Muscle layer of colon (tissue), 2 donors: Measurements from ENCODE around the gene MARS1.
"Not testable (repeated sequence)": the region's sequence is repeated elsewhere in the genome, so short reads cannot be mapped to it uniquely, and the experiment has no call there.

Experiments used
- H3K27ac ChIP-seq: one replicate; pipeline ENCODE4 v1.7.0; 2013; ENCODE audit warnings: low read depth, mild to moderate bottlenecking, low read length, moderate library complexity
- H3K27me3 ChIP-seq, 2 donors: one replicate each; pipeline ENCODE4 v1.7.0; 2013; ENCODE audit warnings: low read length in 2 of 2, mild to moderate bottlenecking in 2 of 2; ENCODE audit not compliant: insufficient read depth in 2 of 2, control insufficient read depth in 1 of 2
- H3K36me3 ChIP-seq: one replicate; pipeline ENCODE4 v1.7.0; 2013; ENCODE audit warnings: mild to moderate bottlenecking, low read length; ENCODE audit not compliant: insufficient read depth
- H3K4me1 ChIP-seq: one replicate; pipeline ENCODE4 v1.7.0; 2013; ENCODE audit warnings: mild to moderate bottlenecking, low read length; ENCODE audit not compliant: insufficient read depth
- H3K4me3 ChIP-seq, 2 donors: one replicate each; pipeline ENCODE4 v1.7.0; 2013; ENCODE audit warnings: low read length in 2 of 2, low read depth in 1 of 2, mild to moderate bottlenecking in 1 of 2, moderate library complexity in 1 of 2
- H3K9ac ChIP-seq: one replicate; pipeline ENCODE4 v1.7.0; 2013; ENCODE audit warnings: low read length
- H3K9me3 ChIP-seq: one replicate; pipeline ENCODE4 v1.7.0; 2013; ENCODE audit warnings: mild to moderate bottlenecking, low read length
- donor health status: abdominal sarcoma.
- donor health status: Adenocarcinoma of cecum.

The MARS1 gene

DNA sequence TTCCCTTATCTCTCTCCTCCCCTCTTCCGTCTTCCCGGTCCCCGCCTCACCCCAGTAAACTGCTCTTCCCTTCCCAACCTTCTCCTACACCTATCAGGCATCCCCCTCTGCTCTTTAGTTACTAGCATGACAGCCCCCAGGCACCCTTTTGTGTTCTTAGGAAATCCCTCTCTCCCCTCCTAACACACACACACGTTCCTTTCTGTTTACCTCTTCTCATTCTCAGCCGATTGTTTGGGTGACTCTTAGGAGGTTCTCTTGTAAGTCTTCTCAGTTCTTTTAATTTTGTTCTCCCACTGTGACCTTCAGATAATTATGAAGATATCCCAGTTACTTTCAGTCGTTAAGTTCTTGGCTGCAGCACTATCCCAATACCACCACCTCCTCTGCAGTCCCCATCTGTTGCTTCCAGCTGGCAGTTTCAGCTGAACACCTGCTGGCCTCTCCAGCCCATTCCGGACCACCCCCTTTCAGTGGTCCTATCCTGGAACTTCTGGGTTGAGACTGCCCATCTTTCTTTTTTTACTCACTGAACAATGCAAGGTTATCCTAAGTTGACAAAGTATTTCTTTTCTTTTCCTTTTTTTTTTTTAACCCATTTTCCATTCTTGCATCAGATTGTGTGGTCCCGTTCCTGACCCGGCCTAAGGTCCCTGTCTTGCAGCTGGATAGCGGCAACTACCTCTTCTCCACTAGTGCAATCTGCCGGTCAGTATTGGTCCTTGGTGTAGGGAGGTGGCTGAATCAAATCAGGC lies 711 bp downstream of the MARS1 start:
- Histone ChIP-seq H3K27me3 (no peaks in the 10 kb centered on the region), H3K4me1 (peaks cover 13% of the 10 kb centered on the region), H3K9me3 (no peaks in the 10 kb centered on the region), H3K9ac (peak overlapping the region; percentile 95), H3K36me3 (peaks cover 39% of the 10 kb centered on the region), H3K27ac (peak overlapping the region; percentile 48), H3K4me3 (peak overlapping the region; percentile 55 to 98)

DNA sequence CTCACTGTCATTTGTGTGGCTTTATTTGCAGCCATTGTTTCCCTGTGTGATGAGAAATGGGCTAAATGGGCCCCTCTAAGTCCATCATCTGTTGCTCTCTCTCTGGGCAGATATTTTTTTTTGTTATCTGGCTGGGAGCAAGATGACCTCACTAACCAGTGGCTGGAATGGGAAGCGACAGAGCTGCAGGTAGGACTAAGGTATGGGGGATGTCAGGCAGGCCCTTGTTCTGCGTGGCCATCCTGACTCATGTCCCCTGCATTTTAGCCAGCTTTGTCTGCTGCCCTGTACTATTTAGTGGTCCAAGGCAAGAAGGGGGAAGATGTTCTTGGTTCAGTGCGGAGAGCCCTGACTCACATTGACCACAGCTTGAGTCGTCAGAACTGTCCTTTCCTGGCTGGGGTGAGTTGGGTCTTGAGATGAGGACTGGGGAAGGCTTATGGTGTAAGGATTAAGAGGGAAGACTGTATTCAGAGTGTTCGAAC lies 1.3 kb downstream of the MARS1 start:
- H3K9me3 ChIP-seq = no peaks in the 10 kb centered on the region
- peak overlapping the region; percentile 95 for H3K9ac ChIP-seq
- peak overlapping the region; percentile 55 to 98 for H3K4me3 ChIP-seq
- peaks cover 13% of the 10 kb centered on the region for H3K4me1 ChIP-seq
- no peaks in the 10 kb centered on the region for H3K27me3 ChIP-seq
- peaks cover 39% of the 10 kb centered on the region for H3K36me3 ChIP-seq
- H3K27ac ChIP-seq = no peak overlapping the region

DNA sequence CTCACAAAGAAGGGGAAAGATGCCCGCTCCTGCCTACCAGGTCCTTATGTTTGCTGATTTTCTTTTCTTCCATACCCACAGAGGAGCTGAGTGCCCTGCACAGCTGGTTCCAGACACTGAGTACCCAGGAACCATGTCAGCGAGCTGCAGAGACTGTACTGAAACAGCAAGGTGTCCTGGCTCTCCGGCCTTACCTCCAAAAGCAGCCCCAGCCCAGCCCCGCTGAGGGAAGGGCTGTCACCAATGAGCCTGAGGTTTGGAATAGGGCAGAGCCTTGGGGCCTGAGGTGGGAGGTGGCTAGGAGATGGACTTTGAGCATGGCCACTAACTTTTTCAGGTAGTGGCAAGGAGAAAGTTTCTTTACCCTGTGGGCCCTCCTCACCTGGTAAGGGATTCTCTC lies 2.3 kb downstream of the MARS1 start:
- Histone ChIP-seq H3K4me3 (no peak overlapping the region), H3K27ac (no peak overlapping the region), H3K27me3 (no peaks in the 10 kb centered on the region), H3K36me3 (peaks cover 39% of the 10 kb centered on the region), H3K9me3 (no peaks in the 10 kb centered on the region), H3K4me1 (peaks cover 13% of the 10 kb centered on the region), H3K9ac (no peak overlapping the region)

DNA sequence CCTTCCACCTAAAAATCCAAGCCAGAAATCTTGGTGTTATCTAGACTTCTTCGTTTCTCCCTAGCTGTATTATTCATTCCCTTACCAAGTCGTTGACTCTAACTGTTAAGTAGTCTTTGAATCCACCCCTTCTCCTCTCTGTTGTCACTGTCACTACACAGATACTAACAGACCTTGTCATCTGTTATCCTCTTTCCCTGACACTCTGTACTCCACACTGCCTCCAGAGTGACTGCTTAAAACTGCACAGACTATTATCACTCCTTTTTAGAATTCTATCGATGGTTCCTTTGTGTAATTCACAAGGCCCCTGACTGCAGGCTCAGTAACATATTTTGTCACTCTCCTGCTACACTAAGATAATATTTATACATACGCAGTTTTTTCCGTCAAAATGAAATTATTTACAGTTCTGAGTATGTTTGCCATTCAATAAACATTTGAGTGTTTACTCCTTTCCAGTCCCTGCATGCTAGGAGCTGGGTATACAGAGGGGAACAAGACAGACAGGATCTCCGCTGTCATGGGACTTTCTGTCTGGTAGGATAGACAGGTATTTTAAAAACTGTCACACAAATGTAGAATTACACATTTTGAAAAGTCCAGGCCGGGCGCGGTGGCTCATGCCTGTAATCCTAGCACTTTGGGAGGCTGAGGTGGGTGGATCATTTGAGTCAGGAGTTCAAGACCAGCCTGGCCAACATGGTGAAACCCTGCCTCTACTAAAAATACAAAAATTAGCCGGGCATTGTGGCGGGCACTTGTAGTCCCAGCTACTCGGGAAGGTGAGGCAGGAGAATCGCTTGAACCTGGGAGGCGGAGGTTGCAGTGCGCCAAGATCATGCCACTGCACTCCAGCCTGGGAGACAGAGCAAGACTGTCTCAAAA lies 3.8 kb downstream of the MARS1 start:
- H3K9ac ChIP-seq = no peak overlapping the region
- peaks cover 39% of the 10 kb centered on the region for H3K36me3 ChIP-seq
- no peak overlapping the region for H3K27ac ChIP-seq
- no peak overlapping the region for H3K4me3 ChIP-seq
- H3K4me1 ChIP-seq = peaks cover 13% of the 10 kb centered on the region
- no peaks in the 10 kb centered on the region for H3K27me3 ChIP-seq
- H3K9me3 ChIP-seq = no peaks in the 10 kb centered on the region

DNA sequence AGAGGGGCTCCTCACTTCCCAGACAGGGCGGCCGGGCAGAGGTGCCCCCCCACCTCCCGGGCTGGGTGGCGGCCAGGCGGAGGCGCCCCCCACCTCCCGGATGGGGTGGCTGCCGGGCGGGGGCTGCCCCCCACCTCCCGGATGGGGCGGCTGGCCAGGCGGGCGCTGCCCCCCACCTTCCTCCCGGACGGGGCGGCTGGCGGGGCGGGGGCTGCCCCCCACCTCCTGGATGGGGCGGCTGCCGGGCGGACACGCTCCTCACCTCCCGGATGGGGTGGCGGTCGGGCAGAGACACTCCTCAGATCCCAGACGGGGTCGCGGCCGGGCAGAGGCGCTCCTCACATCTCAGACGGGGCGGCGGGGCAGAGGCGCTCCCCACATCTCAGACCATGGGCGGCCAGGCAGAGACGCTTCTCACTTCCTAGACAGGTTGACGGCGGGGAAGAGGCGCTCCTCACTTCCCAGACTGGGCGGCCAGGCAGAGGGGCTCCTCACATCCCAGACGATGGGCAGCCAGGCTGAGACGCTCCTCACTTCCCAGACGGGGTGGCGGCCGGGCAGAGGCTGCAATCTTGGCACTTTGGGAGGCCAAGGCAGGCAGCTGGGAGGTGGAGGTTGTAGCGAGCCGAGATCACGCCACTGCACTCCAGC lies 7.3 kb downstream of the MARS1 start:
- not testable (repeated sequence) for H3K9me3 ChIP-seq, H3K27me3 ChIP-seq, H3K27ac ChIP-seq, H3K4me3 ChIP-seq, H3K4me1 ChIP-seq, H3K9ac ChIP-seq
- H3K36me3 ChIP-seq = peaks cover 44% of the 10 kb centered on the region

DNA sequence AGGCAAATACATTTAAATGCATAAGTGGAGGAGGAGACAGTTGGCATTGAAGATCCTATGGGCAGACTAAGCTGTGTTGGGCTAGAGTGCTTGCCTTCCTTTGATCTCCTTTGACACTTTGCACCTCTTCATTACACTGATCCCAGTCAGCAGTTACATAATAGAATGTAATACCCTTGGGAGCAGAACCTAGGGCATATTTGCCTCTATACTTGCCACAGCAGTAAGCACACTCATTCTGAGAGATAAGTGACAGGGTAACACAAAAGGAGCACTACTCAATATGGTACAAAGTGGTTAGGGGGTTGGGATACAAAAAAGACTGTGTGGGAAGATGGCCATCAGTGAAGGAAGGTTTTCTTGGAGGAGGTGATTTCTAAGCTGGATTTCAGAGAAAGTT lies 9.0 kb downstream of the MARS1 start:
- no peak overlapping the region for H3K4me3 ChIP-seq
- no peaks in the 10 kb centered on the region for H3K4me1 ChIP-seq
- no peaks in the 10 kb centered on the region for H3K27me3 ChIP-seq
- no peaks in the 10 kb centered on the region for H3K9me3 ChIP-seq
- no peak overlapping the region for H3K9ac ChIP-seq
- peaks cover 43% of the 10 kb centered on the region for H3K36me3 ChIP-seq
- H3K27ac ChIP-seq = no peak overlapping the region

DNA sequence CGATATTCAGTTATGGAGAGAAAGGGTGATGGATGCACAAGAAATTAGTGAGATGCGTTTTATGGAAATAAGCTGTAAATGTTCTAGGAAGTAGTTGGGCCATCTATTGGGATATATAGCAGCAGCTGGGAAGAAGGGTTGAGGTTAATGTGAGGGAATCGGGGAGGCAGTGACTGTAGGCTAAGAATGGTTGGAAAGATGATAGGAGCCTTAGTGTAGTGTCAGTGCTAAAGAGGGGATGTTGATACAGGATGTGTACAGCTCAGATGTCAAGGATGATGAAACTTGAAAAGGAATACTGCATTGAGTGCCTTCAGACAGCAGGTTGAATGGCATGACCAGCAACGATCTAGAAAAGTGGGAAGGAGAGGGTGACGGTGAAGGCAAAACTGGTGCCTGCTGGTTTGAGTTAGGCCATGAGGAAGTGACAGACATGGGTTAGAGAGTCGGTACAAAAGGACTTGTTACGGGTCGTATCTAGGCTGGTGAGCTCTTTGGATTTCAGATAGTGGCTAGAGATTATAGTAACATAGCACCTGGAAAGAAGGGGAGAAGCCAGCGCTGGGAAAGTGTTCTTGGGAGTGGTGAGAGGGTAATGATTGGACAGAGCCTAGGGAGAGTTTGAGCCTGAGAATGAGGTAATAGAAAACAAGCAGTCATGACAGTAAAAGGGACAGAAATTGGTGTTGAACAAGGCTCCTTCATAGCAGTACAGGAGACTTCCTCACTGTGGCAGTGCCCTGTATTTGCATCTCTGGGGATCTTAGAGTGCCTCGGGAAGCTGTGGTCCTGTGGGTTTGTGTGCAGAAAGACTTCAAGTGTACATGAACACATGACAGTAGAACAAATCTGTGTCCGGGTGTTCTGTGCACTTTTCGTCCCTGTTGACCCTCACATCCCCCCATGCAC lies 9.6 kb downstream of the MARS1 start:
- Histone ChIP-seq H3K4me3 (no peak overlapping the region), H3K27me3 (no peaks in the 10 kb centered on the region), H3K9me3 (no peaks in the 10 kb centered on the region), H3K9ac (no peak overlapping the region), H3K4me1 (no peaks in the 10 kb centered on the region), H3K27ac (no peak overlapping the region), H3K36me3 (peaks cover 43% of the 10 kb centered on the region)

DNA sequence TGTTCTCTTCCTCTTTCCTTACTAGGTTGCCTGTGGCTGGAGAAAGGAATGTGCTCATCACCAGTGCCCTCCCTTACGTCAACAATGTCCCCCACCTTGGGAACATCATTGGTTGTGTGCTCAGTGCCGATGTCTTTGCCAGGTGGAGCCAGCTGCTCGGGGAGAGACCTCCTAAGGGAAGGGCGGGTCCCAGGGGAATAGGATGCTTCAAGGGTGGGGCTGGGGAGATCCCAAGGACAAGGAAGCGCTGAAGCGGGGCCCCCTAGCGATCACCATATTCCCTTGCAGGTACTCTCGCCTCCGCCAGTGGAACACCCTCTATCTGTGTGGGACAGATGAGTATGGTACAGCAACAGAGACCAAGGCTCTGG lies 10.2 kb downstream of the MARS1 start:
- Histone ChIP-seq H3K4me1 (no peaks in the 10 kb centered on the region), H3K9ac (no peak overlapping the region), H3K9me3 (no peaks in the 10 kb centered on the region), H3K4me3 (no peak overlapping the region), H3K36me3 (peaks cover 38% of the 10 kb centered on the region), H3K27ac (no peak overlapping the region), H3K27me3 (no peaks in the 10 kb centered on the region)

DNA sequence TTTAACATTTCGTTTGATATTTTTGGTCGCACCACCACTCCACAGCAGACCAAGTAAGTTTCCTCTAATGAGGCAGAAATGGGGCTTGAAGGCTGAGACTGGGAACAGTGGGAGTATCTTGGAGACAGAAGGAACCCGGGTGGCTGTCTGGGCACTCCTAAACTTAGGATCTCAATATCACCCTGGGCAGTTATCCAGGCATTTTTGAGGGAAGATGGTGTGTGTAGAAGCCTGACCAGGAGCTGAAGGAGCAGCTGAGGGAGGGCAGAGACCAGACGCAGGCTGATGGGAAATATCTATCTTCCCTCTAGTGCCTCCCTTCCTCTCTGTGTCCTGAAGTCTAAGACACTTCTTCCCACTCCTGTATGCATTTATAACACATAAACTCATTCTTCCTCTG lies 10.7 kb downstream of the MARS1 start:
- no peaks in the 10 kb centered on the region for H3K9me3 ChIP-seq
- peaks cover 39% of the 10 kb centered on the region for H3K36me3 ChIP-seq
- no peak overlapping the region for H3K9ac ChIP-seq
- no peak overlapping the region for H3K27ac ChIP-seq
- H3K4me1 ChIP-seq = no peaks in the 10 kb centered on the region
- H3K4me3 ChIP-seq = no peak overlapping the region
- no peaks in the 10 kb centered on the region for H3K27me3 ChIP-seq

DNA sequence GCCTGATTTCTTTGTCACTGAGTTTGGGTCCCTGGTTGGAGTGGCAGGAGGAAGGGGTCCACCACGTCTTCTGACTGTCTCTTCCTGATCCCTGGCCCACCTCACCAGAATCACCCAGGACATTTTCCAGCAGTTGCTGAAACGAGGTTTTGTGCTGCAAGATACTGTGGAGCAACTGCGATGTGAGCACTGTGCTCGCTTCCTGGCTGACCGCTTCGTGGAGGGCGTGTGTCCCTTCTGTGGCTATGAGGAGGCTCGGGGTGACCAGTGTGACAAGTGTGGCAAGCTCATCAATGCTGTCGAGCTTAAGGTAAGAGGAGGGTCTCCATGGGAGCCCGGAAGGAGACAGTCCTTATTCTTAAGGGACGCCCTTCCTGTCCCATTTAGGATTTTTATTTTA lies 12.3 kb downstream of the MARS1 start:
- H3K27me3 ChIP-seq = no peaks in the 10 kb centered on the region
- H3K4me3 ChIP-seq = no peak overlapping the region
- H3K4me1 ChIP-seq = no peaks in the 10 kb centered on the region
- peaks cover 50% of the 10 kb centered on the region for H3K36me3 ChIP-seq
- no peaks in the 10 kb centered on the region for H3K9me3 ChIP-seq
- no peak overlapping the region for H3K27ac ChIP-seq
- no peak overlapping the region for H3K9ac ChIP-seq
